ENCODE measurements around the gene MRAS.

- no peak for TF ChIP-seq EP300 (IDR thresholded peaks at IDR 0.05; ENCODE audit: borderline replicate concordance)
- TF ChIP-seq RAD21 (IDR thresholded peaks at IDR 0.05; ENCODE audit: low read depth), result peak; percentile 21; the same call in 1 of the 2 replicates
- TF ChIP-seq CREB1 (IDR thresholded peaks at IDR 0.05; ENCODE audit: low read depth), result no peak
- TF ChIP-seq, protein P1, sequence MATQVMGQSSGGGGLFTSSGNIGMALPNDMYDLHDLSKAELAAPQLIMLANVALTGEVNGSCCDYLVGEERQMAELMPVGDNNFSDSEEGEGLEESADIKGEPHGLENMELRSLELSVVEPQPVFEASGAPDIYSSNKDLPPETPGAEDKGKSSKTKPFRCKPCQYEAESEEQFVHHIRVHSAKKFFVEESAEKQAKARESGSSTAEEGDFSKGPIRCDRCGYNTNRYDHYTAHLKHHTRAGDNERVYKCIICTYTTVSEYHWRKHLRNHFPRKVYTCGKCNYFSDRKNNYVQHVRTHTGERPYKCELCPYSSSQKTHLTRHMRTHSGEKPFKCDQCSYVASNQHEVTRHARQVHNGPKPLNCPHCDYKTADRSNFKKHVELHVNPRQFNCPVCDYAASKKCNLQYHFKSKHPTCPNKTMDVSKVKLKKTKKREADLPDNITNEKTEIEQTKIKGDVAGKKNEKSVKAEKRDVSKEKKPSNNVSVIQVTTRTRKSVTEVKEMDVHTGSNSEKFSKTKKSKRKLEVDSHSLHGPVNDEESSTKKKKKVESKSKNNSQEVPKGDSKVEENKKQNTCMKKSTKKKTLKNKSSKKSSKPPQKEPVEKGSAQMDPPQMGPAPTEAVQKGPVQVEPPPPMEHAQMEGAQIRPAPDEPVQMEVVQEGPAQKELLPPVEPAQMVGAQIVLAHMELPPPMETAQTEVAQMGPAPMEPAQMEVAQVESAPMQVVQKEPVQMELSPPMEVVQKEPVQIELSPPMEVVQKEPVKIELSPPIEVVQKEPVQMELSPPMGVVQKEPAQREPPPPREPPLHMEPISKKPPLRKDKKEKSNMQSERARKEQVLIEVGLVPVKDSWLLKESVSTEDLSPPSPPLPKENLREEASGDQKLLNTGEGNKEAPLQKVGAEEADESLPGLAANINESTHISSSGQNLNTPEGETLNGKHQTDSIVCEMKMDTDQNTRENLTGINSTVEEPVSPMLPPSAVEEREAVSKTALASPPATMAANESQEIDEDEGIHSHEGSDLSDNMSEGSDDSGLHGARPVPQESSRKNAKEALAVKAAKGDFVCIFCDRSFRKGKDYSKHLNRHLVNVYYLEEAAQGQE (IDR thresholded peaks at IDR 0.05; ENCODE audit: low read depth), result no peak
- no peak for TF ChIP-seq EGR1 (IDR thresholded peaks at IDR 0.05)
- no peak for TF ChIP-seq CEBPB (IDR thresholded peaks at IDR 0.05)
- no peak for TF ChIP-seq NFIC (IDR thresholded peaks at IDR 0.05)
- TF ChIP-seq, protein P2, sequence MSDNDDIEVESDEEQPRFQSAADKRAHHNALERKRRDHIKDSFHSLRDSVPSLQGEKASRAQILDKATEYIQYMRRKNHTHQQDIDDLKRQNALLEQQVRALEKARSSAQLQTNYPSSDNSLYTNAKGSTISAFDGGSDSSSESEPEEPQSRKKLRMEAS (IDR thresholded peaks at IDR 0.05), result no peak
These were observed 49.6 kb downstream of the MRAS start for GRCh38 chr3:138397983-138398382.
